ENCODE measurements around the gene PMEPA1. TPM values are rescaled to one million over a fixed set of nuclear protein-coding genes. Genes with fewer than 3 reads are reported as not detected.

The PMEPA1 gene
- total and polyA plus RNA-seq, 10 of the 15 experiments (the other 5 are each of a cell fraction or from before 2014, with no cell fraction given): 0.02 to 0.10 (median 0.04) TPM; not detected in 3

DNA sequence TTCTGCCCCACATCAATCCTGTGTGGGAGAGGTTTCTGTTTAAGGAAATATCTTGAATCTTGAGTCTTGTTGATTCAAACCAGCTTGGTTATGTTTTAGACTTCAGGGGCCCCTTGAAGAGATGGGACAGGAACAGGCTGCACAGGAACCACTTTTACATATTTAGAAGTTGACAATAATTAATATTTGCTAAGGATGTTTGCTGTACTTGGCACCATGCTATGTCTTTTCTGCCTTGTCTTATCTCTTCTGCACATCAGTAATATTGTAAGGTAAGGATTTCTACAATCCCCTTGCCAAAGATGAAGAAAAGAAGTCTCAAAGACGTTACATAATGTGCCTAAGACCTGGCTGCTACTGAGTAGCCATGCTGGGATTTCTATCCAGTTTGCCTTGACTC is 48.0 kb upstream of the PMEPA1 start:
- Histone ChIP-seq H3K4me1 (ENCODE audit: control insufficient read depth, insufficient read depth, low read length) (no peaks in the 10 kb centered on the region), H2AFZ (ENCODE audit: control insufficient read depth, low read depth, low read length) (no peak overlapping the region), H4K20me1 (ENCODE audit: control insufficient read depth, insufficient read depth) (no peaks in the 10 kb centered on the region), H3K9ac (ENCODE audit: control insufficient read depth, insufficient read depth, low read length) (no peak overlapping the region), H3K79me2 (ENCODE audit: control insufficient read depth, insufficient read depth, low read length) (no peaks in the 10 kb centered on the region), H3K9me3 (replicated peaks; ENCODE audit: control insufficient read depth, insufficient read depth, low read length) (no peaks in the 10 kb centered on the region; the same call in 2 of the 3 replicates), H3K27ac (ENCODE audit: control insufficient read depth, insufficient read depth) (no peak overlapping the region), H3K27me3 (replicated peaks in 1 of 2; ENCODE audit: control insufficient read depth in 2 of 2, insufficient read depth in 2 of 2, low read length in 1 of 2) (peaks cover 0 to 2% of the 10 kb centered on the region in 2 experiments; a peak in 1 of 4 replicates), H3K4me2 (ENCODE audit: control insufficient read depth, insufficient read depth) (no peak overlapping the region), H3K36me3 (ENCODE audit: control insufficient read depth in 2 of 2, insufficient read depth in 2 of 2, low read length in 1 of 2) (no peaks in the 10 kb centered on the region), H3K4me3 (no peak overlapping the region)
- ATAC-seq (no peak), DNase-seq (ENCODE audit: low read depth, low spot score) (no peak), FAIRE-seq (no peak)
- intact Hi-C loops (cut with micrococcal nuclease; ENCODE audit: unreplicated experiment): no loop called here
- ChIA-PET POLR2A (no interaction called here), CTCF (interaction anchor here (0.6 kb wide), 1 partner anchor 833 kb away, joined by 3 read pairs; no protein-coding TSS in a partner anchor), RAD21 (ENCODE audit: unreplicated experiment) (no interaction called here), SMC1A (ENCODE audit: uncharacterized antibody, unreplicated experiment) (no interaction called here)
- in situ Hi-C loops (cut with MboI): no loop called here
- TF ChIP-seq KLF5 (IDR thresholded peaks at IDR 0.05; ENCODE audit: partially characterized antibody): no peak
- TF ChIP-seq CHD4 (IDR thresholded peaks at IDR 0.05): no peak
- TF ChIP-seq SUPT20H (IDR thresholded peaks at IDR 0.05; ENCODE audit: borderline replicate concordance, control insufficient read depth, low read depth, low read length): no peak
- TF ChIP-seq CHD1 (IDR thresholded peaks at IDR 0.05; ENCODE audit: low read depth, low read length): no peak
- WGBS (ENCODE audit: insufficient coverage, insufficient replicate concordance, low lambda C conversion rate, missing lambda C conversion rate): 0% methylated on average over 1 of the region's 1 CpG
- no TSS peak for BruUV-seq (replicated peaks)

DNA sequence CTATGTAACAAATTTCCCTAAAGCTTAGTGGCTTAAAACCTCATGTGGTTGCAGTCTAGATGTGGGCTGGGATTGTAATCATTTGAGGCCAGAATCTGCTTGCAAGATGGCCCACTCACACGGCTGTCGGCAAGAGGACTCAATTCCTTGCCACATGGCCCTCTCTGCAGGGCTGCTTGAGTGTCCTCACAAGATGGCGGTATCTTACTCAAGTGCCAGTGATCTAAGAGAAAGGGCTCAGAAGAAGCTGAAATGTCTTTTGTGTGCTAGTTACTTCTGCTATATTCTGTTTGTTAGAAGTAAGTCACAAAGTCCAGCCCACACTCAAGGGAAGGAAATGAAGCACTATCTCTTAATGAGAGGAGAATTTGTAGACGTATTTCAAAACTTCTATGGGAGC is 47.1 kb upstream of the PMEPA1 start:
- no peaks in the 10 kb centered on the region for H4K20me1 ChIP-seq (ENCODE audit: control insufficient read depth, insufficient read depth)
- no peak overlapping the region for H3K4me2 ChIP-seq (ENCODE audit: control insufficient read depth, insufficient read depth)
- no peaks in the 10 kb centered on the region for H3K4me1 ChIP-seq (ENCODE audit: control insufficient read depth, insufficient read depth, low read length)
- no peak overlapping the region for H2AFZ ChIP-seq (ENCODE audit: control insufficient read depth, low read depth, low read length)
- POLR2A ChIA-PET: no interaction called here
- in situ Hi-C loops (cut with MboI) (no loop called here), intact Hi-C loops (cut with micrococcal nuclease; ENCODE audit: unreplicated experiment) (no loop called here)
- RAD21 ChIA-PET (ENCODE audit: unreplicated experiment): no interaction called here
- no peak overlapping the region for H3K27ac ChIP-seq (ENCODE audit: control insufficient read depth, insufficient read depth)
- SMC1A ChIA-PET (ENCODE audit: uncharacterized antibody, unreplicated experiment): no interaction called here
- no peaks in the 10 kb centered on the region for H3K36me3 ChIP-seq (ENCODE audit: control insufficient read depth in 2 of 2, insufficient read depth in 2 of 2, low read length in 1 of 2)
- WGBS (ENCODE audit: insufficient coverage, insufficient replicate concordance, low lambda C conversion rate, missing lambda C conversion rate): 60% methylated on average over 4 of the region's 4 CpGs
- H3K9me3 ChIP-seq (replicated peaks; ENCODE audit: control insufficient read depth, insufficient read depth, low read length): no peaks in the 10 kb centered on the region; the same call in 2 of the 3 replicates
- CTCF ChIA-PET: no interaction called here
- DNase-seq (ENCODE audit: low read depth, low spot score) (no peak), ATAC-seq (no peak), FAIRE-seq (no peak)
- no peaks in the 10 kb centered on the region for H3K79me2 ChIP-seq (ENCODE audit: control insufficient read depth, insufficient read depth, low read length)
- peaks cover 0 to 2% of the 10 kb centered on the region in 2 experiments; a peak in 1 of 4 replicates for H3K27me3 ChIP-seq (replicated peaks in 1 of 2; ENCODE audit: control insufficient read depth in 2 of 2, insufficient read depth in 2 of 2, low read length in 1 of 2)
- no TSS peak for BruUV-seq (replicated peaks)
- no peak overlapping the region for H3K4me3 ChIP-seq
- H3K9ac ChIP-seq (ENCODE audit: control insufficient read depth, insufficient read depth, low read length): no peak overlapping the region
- no peak for TF ChIP-seq ETV6 (conservative IDR thresholded peaks at IDR 0.05 in 1 of 2, IDR thresholded peaks at IDR 0.05 in 1 of 2; ENCODE audit: borderline replicate concordance in 1 of 2, low read depth in 1 of 2)
- TF ChIP-seq, protein P1, sequence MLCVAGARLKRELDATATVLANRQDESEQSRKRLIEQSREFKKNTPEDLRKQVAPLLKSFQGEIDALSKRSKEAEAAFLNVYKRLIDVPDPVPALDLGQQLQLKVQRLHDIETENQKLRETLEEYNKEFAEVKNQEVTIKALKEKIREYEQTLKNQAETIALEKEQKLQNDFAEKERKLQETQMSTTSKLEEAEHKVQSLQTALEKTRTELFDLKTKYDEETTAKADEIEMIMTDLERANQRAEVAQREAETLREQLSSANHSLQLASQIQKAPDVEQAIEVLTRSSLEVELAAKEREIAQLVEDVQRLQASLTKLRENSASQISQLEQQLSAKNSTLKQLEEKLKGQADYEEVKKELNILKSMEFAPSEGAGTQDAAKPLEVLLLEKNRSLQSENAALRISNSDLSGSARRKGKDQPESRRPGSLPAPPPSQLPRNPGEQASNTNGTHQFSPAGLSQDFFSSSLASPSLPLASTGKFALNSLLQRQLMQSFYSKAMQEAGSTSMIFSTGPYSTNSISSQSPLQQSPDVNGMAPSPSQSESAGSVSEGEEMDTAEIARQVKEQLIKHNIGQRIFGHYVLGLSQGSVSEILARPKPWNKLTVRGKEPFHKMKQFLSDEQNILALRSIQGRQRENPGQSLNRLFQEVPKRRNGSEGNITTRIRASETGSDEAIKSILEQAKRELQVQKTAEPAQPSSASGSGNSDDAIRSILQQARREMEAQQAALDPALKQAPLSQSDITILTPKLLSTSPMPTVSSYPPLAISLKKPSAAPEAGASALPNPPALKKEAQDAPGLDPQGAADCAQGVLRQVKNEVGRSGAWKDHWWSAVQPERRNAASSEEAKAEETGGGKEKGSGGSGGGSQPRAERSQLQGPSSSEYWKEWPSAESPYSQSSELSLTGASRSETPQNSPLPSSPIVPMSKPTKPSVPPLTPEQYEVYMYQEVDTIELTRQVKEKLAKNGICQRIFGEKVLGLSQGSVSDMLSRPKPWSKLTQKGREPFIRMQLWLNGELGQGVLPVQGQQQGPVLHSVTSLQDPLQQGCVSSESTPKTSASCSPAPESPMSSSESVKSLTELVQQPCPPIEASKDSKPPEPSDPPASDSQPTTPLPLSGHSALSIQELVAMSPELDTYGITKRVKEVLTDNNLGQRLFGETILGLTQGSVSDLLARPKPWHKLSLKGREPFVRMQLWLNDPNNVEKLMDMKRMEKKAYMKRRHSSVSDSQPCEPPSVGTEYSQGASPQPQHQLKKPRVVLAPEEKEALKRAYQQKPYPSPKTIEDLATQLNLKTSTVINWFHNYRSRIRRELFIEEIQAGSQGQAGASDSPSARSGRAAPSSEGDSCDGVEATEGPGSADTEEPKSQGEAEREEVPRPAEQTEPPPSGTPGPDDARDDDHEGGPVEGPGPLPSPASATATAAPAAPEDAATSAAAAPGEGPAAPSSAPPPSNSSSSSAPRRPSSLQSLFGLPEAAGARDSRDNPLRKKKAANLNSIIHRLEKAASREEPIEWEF (IDR thresholded peaks at IDR 0.05; ENCODE audit: insufficient replicate concordance, low read depth, low read length): no peak
- TF ChIP-seq SMC3 (IDR thresholded peaks at IDR 0.05; ENCODE audit: borderline replicate concordance, low read length): no peak
- TF ChIP-seq RFX5 (IDR thresholded peaks at IDR 0.05; ENCODE audit: low read depth, low read length): no peak
- no peak for TF ChIP-seq SMAD1 (IDR thresholded peaks at IDR 0.05; ENCODE audit: low read depth, partially characterized antibody)
- no peak for TF ChIP-seq CHD2 (IDR thresholded peaks at IDR 0.05; ENCODE audit: borderline replicate concordance, low read depth, low read length)
- TF ChIP-seq BACH1 (IDR thresholded peaks at IDR 0.05; ENCODE audit: borderline replicate concordance): no peak
- TF ChIP-seq ATF3 (IDR thresholded peaks at IDR 0.05; ENCODE audit: borderline replicate concordance, extremely low read depth, low read depth, low read length): no peak
- no peak for TF ChIP-seq CBX3 (IDR thresholded peaks at IDR 0.05; ENCODE audit: borderline replicate concordance, low read depth)
